ENCODE measurements around the gene FAM200B. TPM values are rescaled to one million over a fixed set of nuclear protein-coding genes. Genes with fewer than 3 reads are reported as not detected.
A peak's percentile ranks its signal among the peaks of the same experiment; 100 is the strongest.

FAM200B gene
- total RNA-seq, 1 donor from 2014 or later = 29.1 TPM

- Histone ChIP-seq H3K9me3 (replicated peaks) (no peaks in the 10 kb centered on the region), H3K4me1 (peaks cover 4% of the 10 kb centered on the region), H3K27ac (replicated peaks) (no peak overlapping the region), H3K27me3 (ENCODE audit: low read depth) (no peaks in the 10 kb centered on the region), H3K4me3 (no peak overlapping the region), H3K36me3 (no peaks in the 10 kb centered on the region)
- no peak for TF ChIP-seq CTCF (IDR thresholded peaks at IDR 0.05; ENCODE audit: borderline replicate concordance)
- intact Hi-C loops (cut with micrococcal nuclease) = no loop called here
- no peak for DNase-seq
Measured at GRCh38 chr4:15676039-15676438, 5.6 kb upstream of the FAM200B start.

DNA sequence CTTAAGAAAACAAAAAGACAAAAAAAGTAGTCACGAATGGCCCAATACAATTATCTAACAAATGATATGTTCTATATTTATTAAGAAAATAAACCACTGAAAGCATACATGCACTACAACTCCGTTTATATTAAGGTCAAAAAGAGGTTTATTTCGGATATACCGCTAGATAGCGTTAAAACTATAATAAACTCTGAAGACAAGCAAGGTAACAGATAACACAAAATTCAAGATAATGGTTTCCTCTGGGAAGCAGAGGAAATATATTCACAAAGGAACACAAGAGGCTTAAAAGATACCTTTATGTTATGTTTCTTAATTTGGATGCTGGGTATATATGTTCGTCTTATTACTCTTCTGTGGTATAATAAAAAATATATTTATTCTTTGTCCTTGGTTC, 4.7 kb upstream of the FAM200B start:
- Histone ChIP-seq H3K4me1 (peaks cover 11% of the 10 kb centered on the region), H3K36me3 (no peaks in the 10 kb centered on the region), H3K27ac (replicated peaks) (no peak overlapping the region), H3K4me3 (no peak overlapping the region), H3K27me3 (ENCODE audit: low read depth) (no peaks in the 10 kb centered on the region), H3K9me3 (replicated peaks) (no peaks in the 10 kb centered on the region)
- DNase-seq = no peak
- TF ChIP-seq CTCF (IDR thresholded peaks at IDR 0.05; ENCODE audit: borderline replicate concordance) = no peak
- intact Hi-C loops (cut with micrococcal nuclease) = no loop called here

GRCh38 chr4:15677507-15677988, 4.1 kb upstream of the FAM200B start:
- no peak for DNase-seq
- H3K4me1 ChIP-seq = peaks cover 17% of the 10 kb centered on the region
- TF ChIP-seq CTCF (IDR thresholded peaks at IDR 0.05; ENCODE audit: borderline replicate concordance) = no peak
- intact Hi-C loops (cut with micrococcal nuclease) = no loop called here
- H3K27ac ChIP-seq (replicated peaks) = no peak overlapping the region
- H3K36me3 ChIP-seq = no peaks in the 10 kb centered on the region
- no peaks in the 10 kb centered on the region for H3K9me3 ChIP-seq (replicated peaks)
- no peaks in the 10 kb centered on the region for H3K27me3 ChIP-seq (ENCODE audit: low read depth)
- no peak overlapping the region for H3K4me3 ChIP-seq

DNA sequence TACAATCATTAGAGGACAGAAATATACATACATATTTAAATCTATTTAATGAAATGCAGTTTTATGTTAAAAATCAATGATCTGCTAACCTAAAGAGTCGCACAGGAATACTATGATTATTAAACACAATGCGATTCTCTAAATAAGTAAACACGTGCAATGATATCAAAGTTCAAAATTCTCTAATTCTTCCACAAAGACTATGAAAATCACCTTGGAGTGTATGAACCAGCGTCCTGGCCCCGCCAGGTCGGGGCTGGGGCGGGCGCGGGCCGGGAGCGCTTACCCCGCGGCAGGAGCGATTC, 608 bp upstream of the FAM200B start:
- TF ChIP-seq CTCF (IDR thresholded peaks at IDR 0.05; ENCODE audit: borderline replicate concordance) = no peak
- peak overlapping the region; percentile 95 for H3K27ac ChIP-seq (replicated peaks)
- intact Hi-C loops (cut with micrococcal nuclease) = no loop called here
- H3K9me3 ChIP-seq (replicated peaks) = no peaks in the 10 kb centered on the region
- peaks cover 39% of the 10 kb centered on the region for H3K4me1 ChIP-seq
- no peaks in the 10 kb centered on the region for H3K27me3 ChIP-seq (ENCODE audit: low read depth)
- peak overlapping the region; percentile 89 for H3K4me3 ChIP-seq
- no peak for DNase-seq
- H3K36me3 ChIP-seq = peaks cover 11% of the 10 kb centered on the region

GRCh38 chr4:15682242-15683142, 865 bp downstream of the FAM200B start:
- H3K4me1 ChIP-seq = peaks cover 39% of the 10 kb centered on the region
- H3K9me3 ChIP-seq (replicated peaks) = no peaks in the 10 kb centered on the region
- peak overlapping the region; percentile 89 for H3K4me3 ChIP-seq
- H3K36me3 ChIP-seq = peaks cover 25% of the 10 kb centered on the region
- no peak for TF ChIP-seq CTCF (IDR thresholded peaks at IDR 0.05; ENCODE audit: borderline replicate concordance)
- no peak for DNase-seq
- no peaks in the 10 kb centered on the region for H3K27me3 ChIP-seq (ENCODE audit: low read depth)
- intact Hi-C loops (cut with micrococcal nuclease) = no loop called here
- peak overlapping the region; percentile 95 for H3K27ac ChIP-seq (replicated peaks)

All from left ventricle myocardium inferior (tissue), 1 donor.